ENCODE data around the gene CEACAM8.

Gene CEACAM8

GRCh38 chr19:42568006-42568405 lies 26.7 kb downstream of the CEACAM8 start:
- Histone ChIP-seq H3K4me1 (ENCODE audit: low read length) (no peaks in the 10 kb centered on the region), H3K4me3 (ENCODE audit: low read length) (no peak overlapping the region), H3K27ac (ENCODE audit: low read length) (no peak overlapping the region), H3K9ac (ENCODE audit: low read length) (no peak overlapping the region), H2AFZ (ENCODE audit: low read length) (no peak overlapping the region), H3K79me2 (ENCODE audit: low read length) (no peaks in the 10 kb centered on the region), H3K27me3 (replicated peaks; ENCODE audit: insufficient read depth, low read length) (peaks cover 5% of the 10 kb centered on the region), H3K4me2 (ENCODE audit: low read depth, low read length) (no peak overlapping the region), H3F3A (ENCODE audit: insufficient read depth, low read length) (no peaks in the 10 kb centered on the region), H3K9me2 (replicated peaks; ENCODE audit: insufficient read depth, low read length) (no peaks in the 10 kb centered on the region), H4K20me1 (ENCODE audit: insufficient read depth, low read length) (no peaks in the 10 kb centered on the region), H3K9me3 (replicated peaks; ENCODE audit: insufficient read depth, low read length) (no peaks in the 10 kb centered on the region), H3K36me3 (replicated peaks; ENCODE audit: insufficient read depth, low read length) (no peaks in the 10 kb centered on the region)
- no peak for TF ChIP-seq EZH2phosphoT487 (IDR thresholded peaks at IDR 0.05; ENCODE audit: low read length)
- DNase-seq = no peak

GRCh38 chr19:42567567-42567966 lies 27.2 kb downstream of the CEACAM8 start:
- no peaks in the 10 kb centered on the region for H4K20me1 ChIP-seq (ENCODE audit: insufficient read depth, low read length)
- H3K27ac ChIP-seq (ENCODE audit: low read length) = no peak overlapping the region
- no peaks in the 10 kb centered on the region for H3F3A ChIP-seq (ENCODE audit: insufficient read depth, low read length)
- H3K4me2 ChIP-seq (ENCODE audit: low read depth, low read length) = no peak overlapping the region
- no peak for DNase-seq
- no peak overlapping the region for H2AFZ ChIP-seq (ENCODE audit: low read length)
- no peak overlapping the region for H3K4me3 ChIP-seq (ENCODE audit: low read length)
- H3K9me2 ChIP-seq (replicated peaks; ENCODE audit: insufficient read depth, low read length) = no peaks in the 10 kb centered on the region
- peaks cover 5% of the 10 kb centered on the region for H3K27me3 ChIP-seq (replicated peaks; ENCODE audit: insufficient read depth, low read length)
- no peak overlapping the region for H3K9ac ChIP-seq (ENCODE audit: low read length)
- H3K36me3 ChIP-seq (replicated peaks; ENCODE audit: insufficient read depth, low read length) = no peaks in the 10 kb centered on the region
- no peaks in the 10 kb centered on the region for H3K9me3 ChIP-seq (replicated peaks; ENCODE audit: insufficient read depth, low read length)
- H3K4me1 ChIP-seq (ENCODE audit: low read length) = no peaks in the 10 kb centered on the region
- no peak for TF ChIP-seq EZH2phosphoT487 (IDR thresholded peaks at IDR 0.05; ENCODE audit: low read length)
- no peak for TF ChIP-seq EZH2 (optimal IDR thresholded peaks at IDR 0.05; ENCODE audit: low read depth, low read length)
- TF ChIP-seq CTCF (IDR thresholded peaks at IDR 0.05; ENCODE audit: low read length) = no peak
- no peaks in the 10 kb centered on the region for H3K79me2 ChIP-seq (ENCODE audit: low read length)

GRCh38 chr19:42563352-42564210 lies 31.1 kb downstream of the CEACAM8 start:
- Histone ChIP-seq H3K4me2 (ENCODE audit: low read depth, low read length) (no peak overlapping the region), H3K9ac (ENCODE audit: low read length) (no peak overlapping the region), H3K4me1 (ENCODE audit: low read length) (no peaks in the 10 kb centered on the region), H3F3A (ENCODE audit: insufficient read depth, low read length) (no peaks in the 10 kb centered on the region), H2AFZ (ENCODE audit: low read length) (no peak overlapping the region), H3K27me3 (replicated peaks; ENCODE audit: insufficient read depth, low read length) (peaks cover 13% of the 10 kb centered on the region), H3K79me2 (ENCODE audit: low read length) (no peaks in the 10 kb centered on the region), H3K9me3 (replicated peaks; ENCODE audit: insufficient read depth, low read length) (no peaks in the 10 kb centered on the region), H4K20me1 (ENCODE audit: insufficient read depth, low read length) (no peaks in the 10 kb centered on the region), H3K4me3 (ENCODE audit: low read length) (no peak overlapping the region), H3K27ac (ENCODE audit: low read length) (no peak overlapping the region), H3K9me2 (replicated peaks; ENCODE audit: insufficient read depth, low read length) (no peaks in the 10 kb centered on the region), H3K36me3 (replicated peaks; ENCODE audit: insufficient read depth, low read length) (no peaks in the 10 kb centered on the region)
- peak; percentile 40 for DNase-seq
- TF ChIP-seq CTCF (IDR thresholded peaks at IDR 0.05; ENCODE audit: low read length) (peak; percentile 70), EZH2 (optimal IDR thresholded peaks at IDR 0.05; ENCODE audit: low read depth, low read length) (no peak)

GRCh38 chr19:42561512-42561911 lies 33.2 kb downstream of the CEACAM8 start:
- H3K9ac ChIP-seq (ENCODE audit: low read length) = no peak overlapping the region
- no peaks in the 10 kb centered on the region for H4K20me1 ChIP-seq (ENCODE audit: insufficient read depth, low read length)
- H3K36me3 ChIP-seq (replicated peaks; ENCODE audit: insufficient read depth, low read length) = no peaks in the 10 kb centered on the region
- H3K4me3 ChIP-seq (ENCODE audit: low read length) = no peak overlapping the region
- TF ChIP-seq EZH2 (optimal IDR thresholded peaks at IDR 0.05; ENCODE audit: low read depth, low read length) (no peak), EZH2phosphoT487 (IDR thresholded peaks at IDR 0.05; ENCODE audit: low read length) (no peak), CTCF (IDR thresholded peaks at IDR 0.05; ENCODE audit: low read length) (no peak)
- peaks cover 21% of the 10 kb centered on the region for H3K27me3 ChIP-seq (replicated peaks; ENCODE audit: insufficient read depth, low read length)
- no peaks in the 10 kb centered on the region for H3K79me2 ChIP-seq (ENCODE audit: low read length)
- no peak overlapping the region for H2AFZ ChIP-seq (ENCODE audit: low read length)
- no peak for DNase-seq
- H3K4me1 ChIP-seq (ENCODE audit: low read length) = no peaks in the 10 kb centered on the region
- H3K9me2 ChIP-seq (replicated peaks; ENCODE audit: insufficient read depth, low read length) = no peaks in the 10 kb centered on the region
- H3K27ac ChIP-seq (ENCODE audit: low read length) = no peak overlapping the region
- H3F3A ChIP-seq (ENCODE audit: insufficient read depth, low read length) = no peaks in the 10 kb centered on the region
- no peak overlapping the region for H3K4me2 ChIP-seq (ENCODE audit: low read depth, low read length)
- H3K9me3 ChIP-seq (replicated peaks; ENCODE audit: insufficient read depth, low read length) = no peaks in the 10 kb centered on the region
